ENCODE measurements around the gene BRD9.

- no peak for TF ChIP-seq CTCF (IDR thresholded peaks at IDR 0.05)
- no peak for TF ChIP-seq POLR2A (IDR thresholded peaks at IDR 0.05)
Measured at GRCh38 chr5:821504-821903, 71.1 kb downstream of the BRD9 start.

Measured in adrenal gland (tissue), 5 donors.